Stimulated activated naive CD8-positive, alpha-beta T cell treated with anti-CD3 and anti-CD28 coated beads, Interleukin-15, Interleukin-2, amounts not matched to agents 100 U/mL and 50 U/mL, for 24 hours (primary cell): ENCODE data around the gene MPP3.
"Not testable (repeated sequence)": the region's sequence is repeated elsewhere in the genome, so short reads cannot be mapped to it uniquely, and the experiment has no call there.

Source experiments
- ATAC-seq: fragments of 150-1000 bp; cut with Tn5 transposase; one replicate; pipeline ENCODE4 v1.10.0; 2021
- DNase-seq: peaks from one replicate; pipeline ENCODE4 v3.0.0; 2021

MPP3 gene

GRCh38 chr17:43808076-43808475 lies 24.9 kb downstream of the MPP3 start:
- ATAC-seq: no peak
- DNase-seq: no peak

GRCh38 chr17:43805117-43805516 lies 27.8 kb downstream of the MPP3 start:
- no peak for DNase-seq
- no peak for ATAC-seq

GRCh38 chr17:43803758-43804157 lies 29.2 kb downstream of the MPP3 start:
- DNase-seq (no peak), ATAC-seq (no peak)

GRCh38 chr17:43801844-43802243 lies 31.1 kb downstream of the MPP3 start:
- ATAC-seq (no peak), DNase-seq (no peak)

GRCh38 chr17:43800736-43801135 lies 32.2 kb downstream of the MPP3 start:
- DNase-seq: no peak
- no peak for ATAC-seq

- DNase-seq (no peak), ATAC-seq (no peak)
Measured at GRCh38 chr17:43799047-43799446, 33.9 kb downstream of the MPP3 start.

GRCh38 chr17:43798024-43798423 lies 34.9 kb downstream of the MPP3 start:
- not testable (repeated sequence) for DNase-seq, ATAC-seq

GRCh38 chr17:43792668-43793067 lies 40.3 kb downstream of the MPP3 start:
- DNase-seq, ATAC-seq: not testable (repeated sequence)

- DNase-seq: no peak
Measured at GRCh38 chr17:43791589-43791988, 41.4 kb downstream of the MPP3 start.

GRCh38 chr17:43790311-43790940 lies 42.5 kb downstream of the MPP3 start:
- DNase-seq (no peak), ATAC-seq (no peak)

More at GRCh38 chr17:43791589-43791988, 41.4 kb downstream of the MPP3 start:
- no peak for ATAC-seq

GRCh38 chr17:43789482-43789881 lies 43.5 kb downstream of the MPP3 start:
- ATAC-seq (no peak), DNase-seq (no peak)

- DNase-seq (no peak), ATAC-seq (no peak)
Measured at GRCh38 chr17:43788540-43788939, 44.4 kb downstream of the MPP3 start.

GRCh38 chr17:43787728-43788127 lies 45.2 kb downstream of the MPP3 start:
- ATAC-seq (no peak), DNase-seq (no peak)

- DNase-seq: no peak
Measured at GRCh38 chr17:43784628-43785101, 48.3 kb downstream of the MPP3 start.

GRCh38 chr17:43784068-43784467 lies 48.9 kb downstream of the MPP3 start:
- no peak for ATAC-seq
- no peak for DNase-seq

More at GRCh38 chr17:43784628-43785101, 48.3 kb downstream of the MPP3 start:
- no peak for ATAC-seq

GRCh38 chr17:43782913-43783680 lies 49.8 kb downstream of the MPP3 start:
- no peak for ATAC-seq
- no peak for DNase-seq

- DNase-seq: no peak
- ATAC-seq: no peak
Measured at GRCh38 chr17:43780135-43780534, 52.8 kb downstream of the MPP3 start, which contains the start of gene CFAP97D1. TSS of gene CFAP97D1 (plus strand) at chr17:43780435. CDS start at chr17:43780463, 28 bp downstream.

- DNase-seq (no peak), ATAC-seq (peak; percentile 41)
Measured at GRCh38 chr17:43779145-43780125, 53.5 kb downstream of the MPP3 start.

- ATAC-seq: peak; percentile 94
Measured at GRCh38 chr17:43778337-43779144, 54.4 kb downstream of the MPP3 start, which contains the start of gene DUSP3. TSS of gene DUSP3 (minus strand) at chr17:43778977. CDS start at chr17:43778924, 53 bp downstream.

GRCh38 chr17:43774304-43775250 lies 58.4 kb downstream of the MPP3 start:
- ATAC-seq (no peak), DNase-seq (no peak)

More at GRCh38 chr17:43778337-43779144, 54.4 kb downstream of the MPP3 start, which contains the start of gene DUSP3:
- DNase-seq: peak; percentile 81
